GM12878 (cell line): ENCODE measurements around the gene COL8A2. TPM values are rescaled to one million over a fixed set of nuclear protein-coding genes. Genes with fewer than 3 reads are reported as not detected.

Experiments
- ATAC-seq: fragments of 200-7000 bp; cut with Tn5 transposase; 3 replicates; pipeline ENCODE4 v1.9.1; 2020; ENCODE audit warnings: mild to moderate bottlenecking, moderate library complexity
- BruUV-seq: library from RNA; stranded (reverse); fragments of 400-500 nt; replicated peaks from 2 replicates; lab custom pipeline; 2021; lab: Mats Ljungman, UMichigan
- CTCF ChIA-PET: fragments of 300-600 bp; sonication (Branson Sonifier 250); formaldehyde crosslinking; extraction: SDS; loops from one replicate; lab custom pipeline; 2021; ENCODE audit warnings: inconsistent platforms; lab: Yijun Ruan, JAX
- POLR2A ChIA-PET: fragments of 350-600 bp; formaldehyde crosslinking; extraction: SDS; loops from one replicate; lab custom pipeline; 2021; ENCODE audit warnings: inconsistent platforms; lab: Charles Lee
- RAD21 ChIA-PET: fragments of 300-600 bp; sonication (Branson Sonifier 250); formaldehyde crosslinking; loops from one replicate; lab custom pipeline; 2023; ENCODE audit warnings: antibody characterized with exemption; ENCODE audit not compliant: unreplicated experiment; lab: Charles Lee
- SMC1A ChIA-PET: fragments of 300-600 bp; sonication (Branson Sonifier 250); formaldehyde crosslinking; loops from one replicate; lab custom pipeline; 2023; ENCODE audit not compliant: unreplicated experiment, uncharacterized antibody; lab: Charles Lee
- DNase-seq: peaks from one replicate; pipeline ENCODE4 v3.0.0-alpha.2; 2011; ENCODE audit warnings: low read depth, low spot score
- FAIRE-seq: peaks from 3 replicates; lab custom pipeline; 2011; peaks lifted over from hg19 to GRCh38; lab: Jason Lieb, UNC
- H2AFZ ChIP-seq: 2 replicates; pipeline ENCODE4 v1.6.0; 2011; ENCODE audit warnings: low read depth, low read length, control low read depth; ENCODE audit not compliant: control insufficient read depth
- H3K27ac ChIP-seq: 2 replicates; pipeline ENCODE4 v1.5.1; 2011; ENCODE audit warnings: control low read depth; ENCODE audit not compliant: control insufficient read depth, insufficient read depth
- H3K27me3 ChIP-seq, 2 experiments: replicated peaks in 1 of 2; 2 replicates each; pipeline versions ENCODE4 v1.6.0 to v1.6.1; 2011; ENCODE audit warnings: low read length in 1 of 2; ENCODE audit not compliant: control insufficient read depth in 2 of 2, insufficient read depth in 2 of 2
- H3K36me3 ChIP-seq, 2 experiments: 2 replicates each; pipeline ENCODE4 v1.5.1; 2011; ENCODE audit warnings: low read length in 1 of 2; ENCODE audit not compliant: control insufficient read depth in 2 of 2, insufficient read depth in 2 of 2
- H3K4me1 ChIP-seq: 2 replicates; pipeline ENCODE4 v1.6.1; 2011; ENCODE audit warnings: mild to moderate bottlenecking, low read length, moderate library complexity, mixed read lengths; ENCODE audit not compliant: control insufficient read depth, insufficient read depth
- H3K4me2 ChIP-seq: 2 replicates; pipeline ENCODE4 v1.6.0; 2011; ENCODE audit warnings: control low read depth; ENCODE audit not compliant: control insufficient read depth, insufficient read depth
- H3K4me3 ChIP-seq: fragments of 200-600 bp; sonication (generic); 2 replicates; pipeline ENCODE4 v1.5.1; 2016
- H3K79me2 ChIP-seq: 2 replicates; pipeline ENCODE4 v1.6.0; 2011; ENCODE audit warnings: low read length; ENCODE audit not compliant: control insufficient read depth, insufficient read depth
- H3K9ac ChIP-seq: 2 replicates; pipeline ENCODE4 v1.8.0; 2011; ENCODE audit warnings: low read length, control low read depth, mixed read lengths; ENCODE audit not compliant: control insufficient read depth, insufficient read depth
- H3K9me3 ChIP-seq: replicated peaks from 3 replicates; pipeline ENCODE4 v1.5.1; 2011; ENCODE audit warnings: mild to moderate bottlenecking, low read length; ENCODE audit not compliant: control insufficient read depth, insufficient read depth
- H4K20me1 ChIP-seq: 2 replicates; pipeline ENCODE4 v1.6.0; 2011; ENCODE audit not compliant: control insufficient read depth, insufficient read depth
- ASH2L ChIP-seq: fragments of 300-600, 200-600 bp; sonication (generic); IDR thresholded peaks from 2 replicates; pipeline ENCODE4 v1.6.1; 2017; ENCODE audit warnings: low read depth, mild to moderate bottlenecking, borderline replicate concordance
- ATF2 ChIP-seq: IDR thresholded peaks from 2 replicates; pipeline ENCODE4 v1.6.1; 2012; ENCODE audit warnings: low read length, inconsistent platforms
- BCLAF1 ChIP-seq: fragments of 450-650 bp; IDR thresholded peaks from 2 replicates; pipeline ENCODE4 v1.6.1; 2017; ENCODE audit warnings: antibody characterized with exemption, mild to moderate bottlenecking, moderate library complexity
- E2F4 ChIP-seq: IDR thresholded peaks from 2 replicates; pipeline ENCODE4 v1.6.1; 2012; ENCODE audit warnings: low read depth, low read length, improper control_type of control experiment
- FOXM1 ChIP-seq: IDR thresholded peaks from 2 replicates; pipeline ENCODE4 v1.6.1; 2012; ENCODE audit warnings: low read depth, mild to moderate bottlenecking, inconsistent platforms, low read length, moderate library complexity
- IRF4 ChIP-seq: IDR thresholded peaks from 2 replicates; pipeline ENCODE4 v1.6.1; 2011; ENCODE audit warnings: low read depth, low read length
- JUNB ChIP-seq: IDR thresholded peaks from 2 replicates; pipeline ENCODE4 v1.6.1; 2016; ENCODE audit warnings: antibody characterized with exemption, mild to moderate bottlenecking
- KLF5 ChIP-seq: fragments of 450-650 bp; IDR thresholded peaks from 2 replicates; pipeline ENCODE4 v1.6.1; 2014; ENCODE audit warnings: mild to moderate bottlenecking; ENCODE audit not compliant: partially characterized antibody
- MYC ChIP-seq: IDR thresholded peaks from 2 replicates; pipeline ENCODE4 v1.6.1; 2011; ENCODE audit warnings: mild to moderate bottlenecking, low read length, moderate library complexity, inconsistent platforms; ENCODE audit not compliant: insufficient read depth, insufficient replicate concordance, insufficient read length, severe bottlenecking
- PAX5 ChIP-seq: IDR thresholded peaks from 2 replicates; pipeline ENCODE4 v1.6.1; 2011; ENCODE audit warnings: low read depth, low read length, borderline replicate concordance
- RUNX3 ChIP-seq: IDR thresholded peaks from 2 replicates; pipeline ENCODE4 v1.6.1; 2012; ENCODE audit warnings: low read length, inconsistent platforms
- SIX5 ChIP-seq: IDR thresholded peaks from 2 replicates; pipeline ENCODE4 v1.6.1; 2011; ENCODE audit warnings: mild to moderate bottlenecking, low read depth, low read length, moderate library complexity; ENCODE audit not compliant: severe bottlenecking
- TBL1XR1 ChIP-seq: IDR thresholded peaks from 2 replicates; pipeline ENCODE4 v1.6.1; 2012; ENCODE audit warnings: low read depth, low read length, improper control_type of control experiment
- YBX1 ChIP-seq: fragments of 450-650 bp; IDR thresholded peaks from 2 replicates; pipeline ENCODE4 v1.6.1; 2016; ENCODE audit warnings: antibody characterized with exemption
- ZBTB40 ChIP-seq: fragments of 450-650 bp; IDR thresholded peaks from 2 replicates; pipeline ENCODE4 v1.6.1; 2016; ENCODE audit warnings: mild to moderate bottlenecking, moderate library complexity, borderline replicate concordance
- WGBS: methylation state at CpG from one replicate; pipeline ENCODE4 v1.1.6; 2016; ENCODE audit warnings: low lambda C conversion rate; ENCODE audit not compliant: insufficient replicate concordance, insufficient coverage; ENCODE audit errors: missing lambda C conversion rate; 5-methylcytosine and 5-hydroxymethylcytosine counted together
- in situ Hi-C: fragments of 300-500 bp; cut with MboI; formaldehyde crosslinking; loops from 9 replicates; pipeline ENCODE4 v1.14.3; 2018; ENCODE audit warnings: mixed read lengths
- intact Hi-C: fragments of 100-400 bp; cut with micrococcal nuclease; formaldehyde crosslinking; loops from one replicate; pipeline ENCODE4 v1.14.2; 2022; ENCODE audit not compliant: unreplicated experiment
- polyA plus RNA-seq, 11 experiments: library from polyadenylated mRNA; depleted of rRNA in 4 of 11; unstranded in 6 of 11; stranded (reverse) in 5 of 11; fragments of >200 nt; fragmentation: Nextera tagmentation in 4 of 11; fragmentation: Illumina TruSeq in 1 of 11; extraction: Ambion mirVana in 4 of 11; extraction: Trizol in 1 of 11; gene quantifications; 1 replicate in 1 of 11; 2 replicates in 10 of 11; pipeline versions ENCODE4 v1.2.1 to v1.2.3, GENCODE V29; 2011 to 2016; ENCODE audit warnings: inconsistent platforms in 2 of 11, missing spikeins in 2 of 11, low read depth in 1 of 11
- total RNA-seq, 4 experiments: library from RNA; depleted of rRNA in 3 of 4; stranded (reverse); fragments of >200 nt in 3 of 4; fragmentation: Illumina TruSeq in 1 of 4; extraction: Trizol in 1 of 4; gene quantifications; 2 replicates each; pipeline versions ENCODE4 v1.2.1 to v1.2.3, GENCODE V29; 2013 to 2021

The COL8A2 gene
- total and polyA plus RNA-seq, 10 of the 15 experiments (the other 5 are each of a cell fraction or from before 2014, with no cell fraction given): 0.01 TPM; not detected in 9

- Histone ChIP-seq H3K4me3 (no peak overlapping the region), H3K9me3 (no peaks in the 10 kb centered on the region), H3K27me3 (no peaks in the 10 kb centered on the region; a peak in 1 of 4 replicates), H3K4me1 (no peaks in the 10 kb centered on the region), H3K9ac (no peak overlapping the region), H4K20me1 (no peaks in the 10 kb centered on the region), H2AFZ (no peak overlapping the region), H3K4me2 (no peak overlapping the region), H3K27ac (no peak overlapping the region), H3K79me2 (no peaks in the 10 kb centered on the region), H3K36me3 (no peaks in the 10 kb centered on the region)
- BruUV-seq: no TSS peak
- in situ Hi-C loops (no loop called here), intact Hi-C loops (loop anchor here (10.0 kb wide), 1 partner anchor 195 kb away; the partner anchor contains the start of gene AGO1)
- no peak for ATAC-seq
- FAIRE-seq: no peak
- ChIA-PET CTCF (interaction anchor here (0.8 kb wide), 1 partner anchor 1478 kb away, joined by 3 read pairs; no protein-coding TSS in a partner anchor), POLR2A (no interaction called here), RAD21 (interaction anchor here (0.8 kb wide), 1 partner anchor 12 kb away, joined by 3 read pairs; no protein-coding TSS in a partner anchor), SMC1A (no interaction called here)
- DNase-seq: no peak
- 77% methylated on average over 3 of the region's 3 CpGs for WGBS
- TF ChIP-seq FOXM1 (no peak), ATF2 (no peak), IRF4 (no peak), BCLAF1 (no peak), E2F4 (no peak), TBL1XR1 (no peak), RUNX3 (no peak), KLF5 (no peak), ZBTB40 (no peak), ASH2L (no peak), PAX5 (no peak), SIX5 (no peak), JUNB (no peak), YBX1 (no peak), MYC (no peak)
Measured at GRCh38 chr1:36080236-36080635, 44.8 kb downstream of the COL8A2 start.
